ENCODE results near the gene ME3. TPM values are rescaled to one million over a fixed set of nuclear protein-coding genes. Genes with fewer than 3 reads are reported as not detected.

The ME3 gene
- total RNA-seq, 1 experiment from 2014 or later, result 70.1 TPM

- DNase-seq (ENCODE audit: low spot score), result no peak
Observed at GRCh38 chr11:86463120-86463519, 209.3 kb downstream of the ME3 start.

DNA sequence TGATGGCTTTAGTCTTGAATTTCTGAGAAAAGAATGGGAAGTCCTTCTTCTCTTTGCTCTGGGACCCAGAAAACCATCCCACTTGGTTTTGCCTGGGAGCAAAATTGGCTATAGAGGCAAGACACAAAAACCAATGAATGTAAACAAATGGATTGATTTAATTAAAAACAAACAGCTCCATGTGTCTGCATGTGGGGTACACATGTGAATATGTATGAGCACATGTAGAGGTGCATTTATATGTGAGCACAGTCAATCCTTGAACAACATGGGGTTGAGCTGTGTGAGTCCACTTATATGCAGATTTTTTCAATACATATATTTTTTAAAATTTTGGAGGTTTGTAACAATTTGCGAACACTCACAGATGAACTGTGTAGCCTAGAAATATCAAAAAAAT lies 210.5 kb downstream of the ME3 start:
- DNase-seq (ENCODE audit: low spot score), result no peak

DNA sequence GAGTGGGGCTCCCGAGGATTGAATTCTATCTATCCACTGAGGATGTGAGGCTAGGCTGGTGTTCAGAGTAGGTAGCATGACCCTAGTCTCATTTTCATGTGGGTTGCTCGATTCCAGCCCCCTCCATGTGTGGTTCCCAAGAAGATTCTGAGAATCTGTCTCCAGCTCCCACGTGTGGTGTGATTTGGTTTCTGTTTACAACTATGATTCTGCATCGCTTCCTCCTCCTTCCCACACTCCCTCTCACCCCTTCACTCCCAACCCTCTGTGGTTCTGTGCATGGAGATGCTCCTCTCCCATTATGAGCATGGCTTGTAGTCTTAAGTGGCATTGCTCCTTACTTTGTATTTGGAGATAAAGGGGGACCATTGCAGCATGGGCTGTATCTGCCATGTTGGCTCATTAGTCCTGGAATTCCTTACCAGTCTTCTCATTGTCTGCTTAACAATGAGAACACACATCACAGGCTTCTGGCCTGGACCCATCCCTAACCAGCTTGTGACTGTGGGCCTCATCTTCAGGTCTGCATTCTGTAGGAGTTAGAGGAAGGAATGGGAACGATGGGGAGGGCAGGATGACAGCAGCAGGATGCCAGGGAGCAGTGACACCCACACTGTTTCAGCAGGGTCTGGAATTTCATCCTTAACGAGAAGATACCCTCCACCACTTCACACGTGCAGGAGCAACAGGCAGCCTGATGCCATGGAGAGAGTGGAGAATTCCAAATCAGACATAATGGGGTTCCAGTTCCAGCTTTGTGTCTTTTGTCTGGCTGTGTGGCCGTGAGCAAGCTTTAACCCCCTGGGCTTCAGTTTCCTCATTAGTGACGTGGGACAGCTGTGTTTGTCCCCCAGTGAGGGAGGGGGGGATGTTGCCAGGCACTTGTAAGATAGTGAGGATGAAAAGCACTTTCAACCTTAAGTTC lies 211.7 kb downstream of the ME3 start:
- no peak for DNase-seq (ENCODE audit: low spot score)

GRCh38 chr11:86459682-86460460 lies 212.5 kb downstream of the ME3 start:
- DNase-seq (ENCODE audit: low spot score), result peak; percentile 61

DNA sequence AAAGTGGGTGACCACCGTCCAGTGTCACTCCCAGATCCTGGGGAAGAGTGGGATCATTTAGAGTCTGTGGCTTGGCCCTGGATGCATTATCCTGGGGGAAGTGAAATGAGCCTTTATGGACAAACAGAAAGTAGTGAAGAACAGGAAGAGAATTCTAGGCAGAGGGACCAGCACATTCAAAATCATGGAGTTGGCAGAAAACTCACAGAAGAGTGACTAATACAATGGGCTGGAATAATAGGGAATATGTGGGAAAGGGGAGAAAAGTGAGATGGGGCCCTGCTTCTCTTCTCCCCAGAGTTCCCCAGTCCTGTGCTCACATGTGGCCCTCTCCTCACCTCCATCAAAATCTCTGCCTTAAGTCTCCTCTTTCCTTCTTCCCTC lies 213.4 kb downstream of the ME3 start:
- DNase-seq (ENCODE audit: low spot score), result no peak

- no peak for DNase-seq (ENCODE audit: low spot score)
Observed at GRCh38 chr11:86458294-86459001, 214.0 kb downstream of the ME3 start.

- peak; percentile 93 for DNase-seq (ENCODE audit: low spot score)
Observed at GRCh38 chr11:86456075-86456939, 216.1 kb downstream of the ME3 start.

GRCh38 chr11:86453290-86454030 lies 219.0 kb downstream of the ME3 start:
- no peak for DNase-seq (ENCODE audit: low spot score)

- DNase-seq (ENCODE audit: low spot score), result no peak
Observed at GRCh38 chr11:86449993-86450629, 222.3 kb downstream of the ME3 start.

DNA sequence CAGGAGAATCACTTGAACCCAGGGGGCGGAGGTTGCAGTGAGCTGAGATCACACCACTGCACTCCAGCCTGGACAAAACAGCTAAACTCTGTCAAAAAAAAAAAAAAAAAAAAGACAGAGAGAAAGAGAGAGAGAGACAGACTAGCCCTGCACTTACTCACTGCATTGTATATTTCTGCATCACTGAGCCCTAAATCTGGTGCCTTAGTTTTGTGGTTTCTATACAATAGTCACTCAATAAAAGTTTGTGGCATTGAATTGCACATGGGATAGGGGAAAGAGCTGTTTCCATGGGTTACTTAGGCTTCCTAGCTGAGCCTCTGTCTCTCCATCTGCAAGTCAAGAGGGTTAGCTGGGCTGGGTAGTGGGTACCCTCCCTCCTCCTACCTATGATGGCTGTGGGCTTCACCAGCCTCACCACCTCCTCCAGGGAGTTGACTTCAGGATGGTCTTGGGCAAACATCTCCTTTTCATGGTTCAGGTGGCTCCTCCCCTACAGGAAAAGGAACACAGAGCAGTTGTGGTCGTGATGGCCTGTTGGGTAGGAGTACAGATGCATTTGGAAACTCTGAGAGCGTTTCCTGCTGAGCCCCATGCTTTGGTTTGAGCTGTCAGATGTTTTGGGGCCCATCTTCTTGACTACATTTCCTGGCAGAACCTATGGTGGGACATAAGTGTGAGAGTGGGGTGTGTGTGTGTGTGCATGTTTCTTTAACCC lies 224.5 kb downstream of the ME3 start:
- DNase-seq (ENCODE audit: low spot score), result no peak

DNA sequence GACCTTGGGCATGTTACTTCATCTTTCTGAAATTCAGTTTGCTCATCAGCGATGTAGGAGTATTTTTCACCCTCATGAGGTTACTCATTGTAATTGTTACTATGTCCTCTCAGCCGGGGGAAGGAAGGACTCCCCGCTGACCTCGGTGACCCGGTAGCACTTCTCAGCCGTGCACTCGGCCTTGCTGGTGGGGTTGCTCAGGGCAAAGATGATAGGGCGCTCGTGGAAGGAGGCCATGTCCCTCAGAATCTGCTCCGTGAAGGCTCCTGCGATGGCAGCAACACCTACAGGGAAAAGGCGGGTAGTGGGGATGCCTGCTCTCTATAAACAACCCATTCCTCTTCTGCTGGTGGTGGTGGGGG lies 225.5 kb downstream of the ME3 start:
- no peak for DNase-seq (ENCODE audit: low spot score)

DNA sequence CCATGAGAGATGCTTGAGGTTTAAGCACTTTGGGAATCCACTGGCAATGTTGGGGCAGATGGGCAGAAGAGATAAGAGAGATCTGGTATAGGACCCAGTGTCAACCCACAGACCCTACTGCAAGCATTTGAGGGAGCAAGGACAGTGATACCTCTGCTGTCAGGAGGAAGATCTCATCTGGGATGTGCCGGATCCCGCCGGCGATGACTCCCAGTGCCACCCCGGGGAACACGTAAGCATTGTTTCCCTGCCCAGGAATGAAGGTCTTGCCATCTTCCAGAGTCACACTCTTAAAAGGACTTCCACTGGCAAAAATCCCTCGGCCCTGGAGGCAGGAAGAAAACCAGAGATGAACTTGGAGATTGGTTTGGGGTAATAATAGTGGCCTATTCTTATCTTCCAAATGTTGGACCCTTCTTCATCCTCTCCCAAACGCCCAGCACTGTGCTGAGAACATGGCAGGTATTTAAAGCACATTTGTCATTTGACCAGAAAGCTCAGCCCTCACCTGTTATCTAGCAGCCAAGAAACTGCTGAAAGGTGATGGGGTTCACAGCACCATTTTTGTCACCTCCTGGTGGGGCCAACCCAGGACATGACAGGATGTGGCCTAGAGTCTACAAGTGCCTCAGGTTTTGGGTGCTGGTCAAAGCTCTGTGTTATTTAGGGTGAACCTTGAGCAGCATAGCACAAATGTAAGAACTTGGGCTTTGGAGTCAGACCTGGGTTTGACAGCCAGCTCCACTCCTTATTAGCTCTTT lies 226.1 kb downstream of the ME3 start:
- no peak for DNase-seq (ENCODE audit: low spot score)

GRCh38 chr11:86444981-86445380 lies 227.4 kb downstream of the ME3 start:
- no peak for DNase-seq (ENCODE audit: low spot score)

GRCh38 chr11:86443415-86443814 lies 229.0 kb downstream of the ME3 start:
- no peak for DNase-seq (ENCODE audit: low spot score)

- peak; percentile 10 for DNase-seq (ENCODE audit: low spot score)
Observed at GRCh38 chr11:86442827-86443226, 229.6 kb downstream of the ME3 start.

- DNase-seq (ENCODE audit: low spot score), result no peak
Observed at GRCh38 chr11:86442420-86442819, 230.0 kb downstream of the ME3 start.

GRCh38 chr11:86440843-86441242 lies 231.6 kb downstream of the ME3 start:
- no peak for DNase-seq (ENCODE audit: low spot score)

DNA sequence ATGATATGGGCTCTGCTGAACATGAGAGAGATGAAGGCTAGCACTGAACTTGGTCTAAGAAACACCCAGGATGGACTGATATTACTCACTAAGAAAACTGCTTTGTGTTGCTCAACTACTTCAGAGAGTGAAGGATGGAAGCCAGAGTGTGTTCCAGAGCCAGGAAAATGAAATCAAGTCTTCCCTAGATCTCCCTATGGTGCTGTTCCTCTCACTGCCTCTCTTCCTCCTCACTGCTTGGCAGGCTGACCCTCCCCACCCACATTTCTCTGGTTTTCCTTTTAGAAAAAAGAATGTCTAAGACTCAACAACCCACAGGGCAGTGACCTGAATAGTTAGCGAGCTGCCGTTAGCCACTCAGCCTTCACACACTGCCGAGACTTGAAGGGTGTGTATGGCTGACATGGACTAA lies 232.1 kb downstream of the ME3 start:
- DNase-seq (ENCODE audit: low spot score), result no peak

DNA sequence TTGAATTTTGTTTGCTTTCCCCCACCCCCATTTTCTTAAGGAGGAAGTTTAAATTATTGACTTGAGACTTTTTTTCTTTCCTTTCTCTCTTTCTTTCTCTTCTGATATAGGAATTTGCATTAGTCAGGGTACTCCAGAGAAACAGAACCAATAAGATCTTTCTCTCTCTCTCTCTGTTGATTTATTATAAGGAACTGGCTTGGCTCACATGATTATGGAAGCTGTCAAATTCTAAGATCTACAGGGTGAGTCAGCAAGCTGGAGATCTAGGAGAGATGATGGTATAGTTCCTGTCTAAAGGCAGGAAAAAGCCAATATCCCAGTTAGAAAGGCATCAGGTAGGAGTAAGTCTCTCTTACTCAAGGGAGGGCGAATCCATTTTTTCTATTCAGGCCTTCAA lies 233.7 kb downstream of the ME3 start:
- peak; percentile 18 for DNase-seq (ENCODE audit: low spot score)
